Subcutaneous abdominal adipose tissue (tissue), 5 donors: ENCODE data around the gene STRA8.
"Not testable (repeated sequence)": the region's sequence is repeated elsewhere in the genome, so short reads cannot be mapped to it uniquely, and the experiment has no call there.

ENCODE experiments used
- H3K27ac ChIP-seq: one replicate; pipeline ENCODE4 v1.7.0; 2013; ENCODE audit warnings: low read depth, mild to moderate bottlenecking, inconsistent platforms, low read length, moderate library complexity
- H3K27me3 ChIP-seq, 5 donors: one replicate each; pipeline ENCODE4 v1.7.0; 2013; ENCODE audit warnings: low read length in 5 of 5, inconsistent platforms in 1 of 5; ENCODE audit not compliant: control insufficient read depth in 5 of 5, insufficient read depth in 4 of 5
- H3K36me3 ChIP-seq, 5 donors: one replicate each; pipeline ENCODE4 v1.7.0; 2013; ENCODE audit warnings: low read length in 5 of 5; ENCODE audit not compliant: control insufficient read depth in 5 of 5, insufficient read depth in 5 of 5
- H3K4me1 ChIP-seq, 5 donors: one replicate each; pipeline ENCODE4 v1.7.0; 2013; ENCODE audit warnings: low read length in 5 of 5, mild to moderate bottlenecking in 3 of 5, moderate library complexity in 1 of 5; ENCODE audit not compliant: control insufficient read depth in 5 of 5, insufficient read depth in 5 of 5
- H3K4me3 ChIP-seq, 5 donors: one replicate each; pipeline ENCODE4 v1.7.0; 2013; ENCODE audit warnings: low read length in 5 of 5, low read depth in 1 of 5
- H3K9ac ChIP-seq, 5 donors: one replicate each; pipeline ENCODE4 v1.7.0; 2013; ENCODE audit warnings: low read length in 5 of 5, mild to moderate bottlenecking in 4 of 5, moderate library complexity in 3 of 5
- H3K9me3 ChIP-seq, 5 donors: one replicate each; pipeline ENCODE4 v1.7.0; 2013; ENCODE audit warnings: low read length in 5 of 5; ENCODE audit not compliant: control insufficient read depth in 5 of 5
- donor health status: healthy.
- donor health status: healthy.
- donor health status: healthy.
- donor health status: healthy.
- donor health status: healthy.

The STRA8 gene

GRCh38 chr7:135232720-135233119 is 918 bp upstream of the STRA8 start:
- Histone ChIP-seq H3K9me3 (no peaks in the 10 kb centered on the region), H3K4me1 (no peaks in the 10 kb centered on the region), H3K27me3 (no peaks in the 10 kb centered on the region), H3K36me3 (no peaks in the 10 kb centered on the region), H3K9ac (no peak overlapping the region), H3K4me3 (no peak overlapping the region), H3K27ac (no peak overlapping the region)

DNA sequence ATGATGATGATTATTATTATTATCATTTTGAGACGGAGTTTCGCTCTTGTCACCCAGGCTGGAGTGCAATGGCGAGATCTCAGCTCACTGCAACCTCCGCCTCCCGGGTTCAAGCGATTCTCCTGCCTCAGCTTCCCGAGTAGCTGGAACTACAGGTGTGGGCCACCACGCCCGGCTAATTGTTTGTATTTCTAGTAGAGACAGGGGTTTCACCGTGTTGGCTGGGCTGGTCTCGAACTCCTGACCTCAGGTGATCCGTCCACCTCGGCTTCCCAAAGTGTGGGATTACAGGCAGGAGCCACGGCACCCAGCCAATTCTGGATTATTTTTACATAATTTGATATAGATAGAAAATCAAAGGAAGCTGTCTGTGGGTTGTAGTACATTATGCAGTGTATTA is 457 bp downstream of the STRA8 start:
- H3K36me3 ChIP-seq, H3K4me3 ChIP-seq, H3K9me3 ChIP-seq, H3K4me1 ChIP-seq, H3K9ac ChIP-seq, H3K27me3 ChIP-seq, H3K27ac ChIP-seq: not testable (repeated sequence)

GRCh38 chr7:135234727-135235126 is 1.1 kb downstream of the STRA8 start:
- Histone ChIP-seq H3K4me3 (no peak overlapping the region), H3K9me3 (no peaks in the 10 kb centered on the region), H3K4me1 (no peaks in the 10 kb centered on the region), H3K27ac (no peak overlapping the region), H3K36me3 (no peaks in the 10 kb centered on the region), H3K9ac (no peak overlapping the region), H3K27me3 (peaks cover 0 to 3% (median 0%) of the 10 kb centered on the region in 5 donors)

- H3K27ac ChIP-seq: no peak overlapping the region
- no peaks in the 10 kb centered on the region for H3K36me3 ChIP-seq
- no peaks in the 10 kb centered on the region for H3K4me1 ChIP-seq
- no peak overlapping the region for H3K9ac ChIP-seq
- no peaks in the 10 kb centered on the region for H3K9me3 ChIP-seq
- no peak overlapping the region for H3K4me3 ChIP-seq
- peaks cover 0 to 3% (median 0%) of the 10 kb centered on the region in 5 donors for H3K27me3 ChIP-seq
Measured at GRCh38 chr7:135235841-135236240, 2.2 kb downstream of the STRA8 start.

- H3K4me1 ChIP-seq: no peaks in the 10 kb centered on the region
- H3K36me3 ChIP-seq: no peaks in the 10 kb centered on the region
- H3K27me3 ChIP-seq: peaks cover 0 to 3% (median 0%) of the 10 kb centered on the region in 5 donors
- no peak overlapping the region for H3K4me3 ChIP-seq
- no peak overlapping the region for H3K27ac ChIP-seq
- H3K9ac ChIP-seq: no peak overlapping the region
- no peaks in the 10 kb centered on the region for H3K9me3 ChIP-seq
Measured at GRCh38 chr7:135236727-135237126, 3.1 kb downstream of the STRA8 start.

GRCh38 chr7:135238112-135238744 is 4.6 kb downstream of the STRA8 start:
- Histone ChIP-seq H3K4me1 (no peaks in the 10 kb centered on the region), H3K4me3 (no peak overlapping the region), H3K9me3 (no peaks in the 10 kb centered on the region), H3K36me3 (no peaks in the 10 kb centered on the region), H3K27me3 (peaks cover 0 to 3% (median 0%) of the 10 kb centered on the region in 5 donors), H3K27ac (no peak overlapping the region), H3K9ac (no peak overlapping the region)

DNA sequence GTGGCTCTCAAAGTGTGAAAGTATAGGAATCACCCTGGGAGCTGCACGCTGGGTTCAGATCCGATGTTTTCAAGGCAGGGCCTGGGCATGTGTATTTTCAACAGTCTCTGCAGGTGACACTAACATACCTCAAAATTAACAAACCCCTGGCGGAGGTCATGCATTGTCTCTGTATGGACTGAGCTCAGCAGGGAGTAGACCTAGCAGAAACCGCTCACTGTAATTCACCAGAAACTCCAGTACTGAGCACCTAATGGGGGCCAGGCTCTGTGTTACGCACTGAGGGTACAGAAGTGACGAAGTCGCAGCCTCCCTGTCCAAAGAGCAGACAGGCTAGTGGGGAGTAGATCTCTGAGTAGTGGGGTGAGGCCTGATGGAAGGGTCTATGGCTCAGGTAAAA is 5.6 kb downstream of the STRA8 start:
- Histone ChIP-seq H3K36me3 (no peaks in the 10 kb centered on the region), H3K9me3 (no peaks in the 10 kb centered on the region), H3K4me1 (no peaks in the 10 kb centered on the region), H3K27me3 (peaks cover 0 to 3% (median 0%) of the 10 kb centered on the region in 5 donors), H3K9ac (no peak overlapping the region), H3K27ac (no peak overlapping the region), H3K4me3 (no peak overlapping the region)

- Histone ChIP-seq H3K9ac (no peak overlapping the region), H3K4me1 (no peaks in the 10 kb centered on the region), H3K36me3 (no peaks in the 10 kb centered on the region), H3K27ac (no peak overlapping the region), H3K9me3 (no peaks in the 10 kb centered on the region), H3K27me3 (peaks cover 0 to 3% (median under 1%) of the 10 kb centered on the region in 5 donors), H3K4me3 (no peak overlapping the region)
Measured at GRCh38 chr7:135240441-135240840, 6.8 kb downstream of the STRA8 start.

DNA sequence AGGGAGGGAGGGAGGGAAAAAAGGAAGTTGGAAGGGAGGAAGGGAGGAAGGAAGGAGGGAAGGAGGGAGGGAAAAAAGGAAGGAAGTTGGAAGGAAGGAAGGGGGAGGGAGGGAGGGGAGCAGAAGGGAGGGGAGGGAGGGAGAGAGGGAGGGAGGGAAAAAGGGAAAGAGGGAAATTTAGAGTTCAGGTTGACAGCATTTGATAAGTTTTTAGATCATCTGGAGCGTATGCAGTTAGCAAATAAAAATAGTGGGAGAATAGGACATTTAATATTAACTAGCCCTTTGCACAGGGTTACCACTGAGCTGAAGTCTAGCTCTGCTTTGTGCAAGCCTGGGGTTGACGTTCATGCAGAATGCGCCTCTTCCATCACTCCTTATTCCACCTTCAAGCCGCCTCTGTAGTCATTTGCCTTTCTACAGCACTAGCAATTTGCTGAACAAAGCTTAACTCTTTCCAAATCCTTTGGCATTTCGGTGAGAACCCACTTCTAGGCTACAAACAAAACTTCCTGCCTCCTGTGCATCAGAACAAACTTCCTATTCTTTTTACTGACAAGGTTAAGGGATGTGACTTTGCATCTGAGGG is 8.6 kb downstream of the STRA8 start:
- H3K27ac ChIP-seq: no peak overlapping the region
- H3K9me3 ChIP-seq: no peaks in the 10 kb centered on the region
- H3K27me3 ChIP-seq: peaks cover 0 to 5% (median 2%) of the 10 kb centered on the region in 5 donors
- H3K4me3 ChIP-seq: no peak overlapping the region
- no peaks in the 10 kb centered on the region for H3K4me1 ChIP-seq
- no peak overlapping the region for H3K9ac ChIP-seq
- no peaks in the 10 kb centered on the region for H3K36me3 ChIP-seq

DNA sequence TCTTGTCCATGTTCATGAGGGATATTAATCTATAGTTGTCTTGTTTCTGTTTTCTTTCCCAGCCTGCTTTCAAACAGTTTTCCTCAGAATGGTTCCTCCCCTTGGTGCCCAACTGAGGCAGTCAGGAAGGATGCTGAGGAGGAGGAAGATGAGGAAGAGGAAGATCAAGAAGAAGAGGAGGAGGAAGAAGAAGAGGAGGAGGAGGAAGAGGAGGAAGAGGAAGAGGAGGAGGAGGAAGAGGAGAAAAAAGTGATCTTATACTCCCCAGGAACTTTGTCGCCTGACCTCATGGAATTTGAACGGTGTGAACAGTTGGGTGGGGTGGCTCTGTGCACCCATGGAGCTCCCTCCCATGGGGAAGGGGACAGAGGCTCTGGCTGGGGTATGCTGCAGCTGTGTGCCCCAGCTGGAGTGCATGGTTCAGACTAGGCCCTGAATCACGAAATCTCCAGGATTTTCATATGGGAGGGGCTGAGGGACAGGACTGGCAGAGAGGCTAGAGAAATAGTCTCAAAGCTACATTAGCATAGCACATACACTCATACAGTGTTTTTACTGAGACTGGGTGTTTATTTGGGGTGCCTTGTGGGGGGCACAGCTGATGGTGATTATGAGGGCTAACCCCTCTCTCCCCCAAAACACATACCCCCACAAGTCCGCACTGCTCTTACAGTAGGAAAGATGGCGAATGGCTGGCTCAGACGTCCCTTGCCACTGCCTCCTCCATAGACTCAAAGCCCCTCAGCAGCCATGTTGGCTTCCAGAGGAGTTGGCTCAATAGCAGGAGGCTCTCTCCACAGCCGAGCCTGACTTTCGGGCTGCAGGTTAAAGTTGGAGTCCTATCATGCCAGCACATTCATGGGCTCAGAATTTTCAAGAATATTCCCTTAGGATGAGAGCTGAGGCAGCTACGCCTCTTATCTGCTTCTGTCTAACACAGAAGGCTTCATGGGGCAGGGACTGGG is 11.9 kb downstream of the STRA8 start:
- no peaks in the 10 kb centered on the region for H3K9me3 ChIP-seq
- no peak overlapping the region for H3K4me3 ChIP-seq
- H3K36me3 ChIP-seq: no peaks in the 10 kb centered on the region
- peaks cover 0 to 5% (median 0%) of the 10 kb centered on the region in 5 donors for H3K27me3 ChIP-seq
- no peak overlapping the region for H3K27ac ChIP-seq
- H3K4me1 ChIP-seq: no peaks in the 10 kb centered on the region
- H3K9ac ChIP-seq: no peak overlapping the region
